HG03354 (cell line): ENCODE measurements around the gene ATXN1.
"Not testable (repeated sequence)": the region's sequence is repeated elsewhere in the genome, so short reads cannot be mapped to it uniquely, and the experiment has no call there.

Experiments used
- ATAC-seq: cut with Tn5 transposase; IDR thresholded peaks from one replicate; pipeline ENCODE4 v1.9.1; 2021; ENCODE audit warnings: mild to moderate bottlenecking; ENCODE audit not compliant: unreplicated experiment, poor library complexity, severe bottlenecking

ATXN1 gene

DNA sequence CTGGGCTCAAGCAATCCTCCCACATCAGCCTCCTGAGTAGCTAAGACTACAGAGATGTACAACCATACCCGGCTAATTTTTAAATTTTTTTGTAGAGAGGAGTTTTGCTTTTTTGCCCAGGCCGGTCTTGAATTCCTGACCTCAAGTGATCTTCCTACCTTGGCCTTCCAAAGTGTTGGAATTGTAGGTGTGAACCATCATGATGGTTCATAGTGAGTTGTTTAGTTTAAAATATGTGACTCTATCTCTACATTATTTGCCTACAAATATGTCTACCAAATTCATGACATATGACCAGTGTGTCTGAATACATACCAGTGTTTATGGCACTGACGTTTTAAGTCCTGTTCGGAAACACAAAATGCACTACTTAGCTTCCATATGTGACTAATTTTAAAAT is 367.9 kb downstream of the ATXN1 start:
- no peak for ATAC-seq

DNA sequence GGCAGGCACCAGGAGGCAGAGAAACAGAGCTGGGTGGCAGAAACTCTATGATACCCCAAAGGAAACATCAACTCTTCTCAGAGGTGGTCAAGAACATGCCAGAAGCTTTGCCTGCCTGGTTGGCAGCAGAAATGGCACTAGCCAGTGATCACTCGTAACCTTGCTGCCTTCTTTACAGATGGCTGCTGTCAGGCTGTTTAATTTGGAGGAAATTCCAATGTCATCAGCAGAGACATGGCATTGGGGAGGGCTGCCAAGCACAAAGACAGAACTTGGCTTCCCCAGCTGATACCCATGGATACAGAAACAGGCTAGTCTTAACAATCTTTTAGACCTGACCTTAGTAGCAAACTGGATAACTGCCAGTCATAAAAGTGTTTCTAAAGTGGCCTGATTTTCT is 369.2 kb downstream of the ATXN1 start:
- ATAC-seq = no peak

DNA sequence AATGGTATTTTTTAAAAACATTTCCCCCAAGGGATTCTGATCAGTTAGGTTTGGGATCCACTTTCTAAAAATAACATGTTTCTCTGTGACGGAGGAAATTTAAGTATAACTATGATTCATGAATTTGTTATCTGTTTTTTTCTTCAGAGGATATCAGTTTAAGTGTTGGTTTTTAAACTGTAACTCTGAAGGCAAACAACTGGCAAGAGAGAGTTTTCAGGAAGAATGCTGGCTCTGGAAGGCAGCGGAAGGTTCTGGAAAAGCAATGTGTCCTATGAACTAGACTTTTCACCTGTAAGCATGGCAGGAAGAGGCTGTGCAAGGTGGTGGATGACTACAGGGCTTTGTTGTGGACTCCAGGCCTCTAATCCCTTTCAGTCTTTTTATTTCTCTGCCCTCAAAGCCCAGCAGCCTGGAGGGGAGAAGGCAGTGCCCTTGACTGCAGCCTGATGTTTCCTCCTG is 369.8 kb downstream of the ATXN1 start:
- ATAC-seq = no peak

DNA sequence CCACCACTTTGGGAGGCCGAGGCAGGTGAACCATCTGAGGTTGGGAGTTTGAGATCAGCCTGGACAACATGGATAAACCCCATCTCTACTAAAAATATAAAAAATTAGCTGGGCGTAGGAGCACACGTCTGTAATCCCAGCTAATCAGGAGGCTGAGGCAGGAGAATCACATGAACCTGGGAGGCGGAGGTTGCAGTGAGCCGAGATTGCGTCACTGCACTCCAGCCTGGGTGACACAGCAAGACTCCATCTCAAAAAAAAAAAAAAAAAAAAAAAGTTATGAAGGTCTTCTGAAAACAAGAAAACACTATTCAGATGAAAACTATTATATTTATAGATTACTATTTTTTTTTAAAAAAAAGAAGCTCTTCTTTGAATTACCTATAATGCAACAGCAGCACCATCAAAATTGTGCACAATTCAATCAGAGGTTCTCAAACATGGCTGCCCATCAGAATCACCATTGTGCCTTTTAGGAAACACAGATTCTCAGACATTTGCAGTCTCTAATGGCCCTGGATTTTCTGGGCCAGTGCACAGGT is 370.3 kb downstream of the ATXN1 start:
- not testable (repeated sequence) for ATAC-seq

DNA sequence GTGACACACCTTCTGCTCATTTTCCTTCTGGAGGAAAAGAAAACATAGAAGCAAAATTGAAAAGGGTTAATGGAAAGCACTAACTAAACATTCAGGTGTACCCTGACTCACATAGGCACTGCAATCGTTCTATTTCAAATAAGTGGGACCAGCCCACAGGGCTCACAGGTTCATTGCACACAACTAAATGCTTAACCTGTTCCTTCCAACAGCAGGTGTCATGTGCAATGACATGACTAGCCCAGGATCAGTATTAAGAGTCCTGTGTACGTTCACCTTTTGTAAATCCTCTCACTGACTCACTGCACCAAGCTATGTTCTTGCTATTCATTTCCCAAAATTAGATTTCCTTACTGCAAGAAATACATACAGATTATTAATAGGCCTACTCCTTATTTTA is 371.6 kb downstream of the ATXN1 start:
- no peak for ATAC-seq

DNA sequence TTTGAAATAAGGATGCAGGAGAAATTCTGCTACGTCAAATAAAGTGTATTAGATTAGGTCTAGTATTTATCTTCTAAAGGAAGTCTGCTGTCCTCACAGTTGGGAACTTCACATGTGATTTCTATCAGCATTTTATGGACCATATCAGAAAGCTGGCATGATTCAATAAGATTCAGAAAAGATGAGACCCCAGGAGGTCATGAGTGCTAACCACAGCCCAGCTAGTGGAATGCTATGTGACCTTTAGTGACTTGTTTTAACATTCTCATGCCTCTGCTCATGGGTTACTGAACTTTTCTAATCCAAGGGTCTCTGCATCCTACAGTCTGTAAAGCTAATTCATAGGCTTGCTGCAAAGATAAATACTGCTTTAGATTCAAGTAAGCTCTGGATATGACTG is 372.8 kb downstream of the ATXN1 start:
- ATAC-seq = no peak

DNA sequence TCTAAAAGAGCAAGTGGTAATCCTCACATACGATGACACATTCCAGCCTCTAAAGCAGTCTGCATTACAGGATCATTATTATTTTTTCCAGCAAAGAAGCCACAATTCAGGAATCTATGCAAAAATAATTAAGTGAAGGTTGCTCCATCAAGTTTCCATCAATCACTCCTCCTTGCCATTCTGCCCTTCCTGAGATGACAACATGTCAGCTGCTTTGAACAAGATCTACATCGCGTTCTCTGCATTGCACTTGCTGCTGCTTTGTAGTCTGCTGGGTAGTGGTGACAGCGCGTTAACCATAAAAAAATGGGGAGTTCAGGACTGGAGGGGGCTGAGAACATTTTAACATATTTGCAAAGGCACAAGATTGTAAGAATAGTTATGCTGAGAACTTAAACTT is 375.2 kb downstream of the ATXN1 start:
- ATAC-seq = no peak

DNA sequence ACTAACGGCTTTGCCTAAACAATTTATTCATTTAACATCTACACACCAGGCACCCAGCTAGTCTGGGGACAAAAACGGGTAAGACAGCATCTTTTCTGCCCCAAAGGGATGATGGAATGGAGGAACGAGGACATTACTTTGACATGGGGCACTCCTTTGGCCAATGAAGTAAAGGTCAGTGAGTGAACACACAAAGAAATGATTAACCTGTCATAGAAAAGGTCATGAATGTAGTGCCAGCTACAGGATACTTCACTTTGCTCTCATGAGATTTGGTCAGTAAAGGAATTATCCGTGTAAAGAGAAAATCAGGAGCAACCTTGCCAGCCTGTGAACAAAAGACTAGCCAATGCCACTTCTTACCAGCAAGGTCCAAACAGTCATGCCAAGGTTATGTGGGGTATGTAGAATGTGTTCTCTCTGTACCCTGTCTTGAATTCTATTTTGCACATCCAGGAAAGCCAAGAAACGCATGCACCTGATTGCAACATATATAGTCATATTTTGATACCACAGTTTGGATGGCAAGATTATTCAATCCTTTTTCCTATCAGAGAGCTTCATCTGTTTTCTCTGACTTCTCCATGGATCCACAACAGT is 377.6 kb downstream of the ATXN1 start:
- no peak for ATAC-seq

DNA sequence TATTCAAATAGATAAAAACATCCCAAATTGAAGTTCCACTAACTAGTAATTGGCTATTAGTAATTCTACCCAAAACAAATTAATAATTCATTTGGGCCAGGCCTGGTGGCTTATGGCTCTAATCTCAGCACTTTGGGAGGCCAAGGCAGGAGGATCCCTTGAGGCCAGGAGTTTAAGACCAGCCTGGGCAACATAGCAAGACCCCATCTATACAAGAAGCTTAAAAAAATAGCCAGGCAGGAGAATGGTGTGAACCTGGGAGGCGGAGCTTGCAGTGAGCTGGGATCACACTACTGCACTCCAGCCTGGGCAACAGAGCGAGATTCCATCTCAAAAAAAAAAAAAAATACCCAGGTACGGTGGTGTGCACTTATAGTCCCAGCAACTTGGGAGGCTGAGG is 379.3 kb downstream of the ATXN1 start:
- not testable (repeated sequence) for ATAC-seq

DNA sequence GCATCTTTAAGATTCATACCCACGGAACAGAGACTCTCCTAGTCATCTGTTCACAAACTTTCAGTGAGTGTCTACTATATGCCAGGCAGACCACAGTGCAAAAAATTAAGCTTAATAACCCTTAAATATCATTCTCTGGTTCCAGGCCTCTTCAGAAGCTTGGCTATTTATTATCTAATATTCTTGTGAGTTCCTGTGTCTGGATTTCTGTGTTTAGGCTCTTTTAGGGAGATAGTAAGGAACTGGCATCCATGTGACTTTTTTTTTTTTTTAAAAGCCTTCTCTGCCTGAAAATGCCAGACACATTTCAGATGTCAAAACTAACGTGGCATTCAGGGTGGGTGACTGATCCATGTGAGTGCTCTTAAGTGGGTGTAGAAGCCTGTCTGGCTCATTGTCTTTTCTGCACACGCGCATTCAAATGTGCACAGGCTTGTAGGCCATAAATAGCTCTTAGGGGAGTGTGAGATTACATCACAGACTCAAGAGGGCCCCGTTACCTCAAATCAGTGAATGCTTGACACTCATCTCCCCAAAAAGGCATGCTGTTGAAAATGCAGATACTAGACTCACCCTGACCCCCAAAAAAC is 380.9 kb downstream of the ATXN1 start:
- no peak for ATAC-seq

DNA sequence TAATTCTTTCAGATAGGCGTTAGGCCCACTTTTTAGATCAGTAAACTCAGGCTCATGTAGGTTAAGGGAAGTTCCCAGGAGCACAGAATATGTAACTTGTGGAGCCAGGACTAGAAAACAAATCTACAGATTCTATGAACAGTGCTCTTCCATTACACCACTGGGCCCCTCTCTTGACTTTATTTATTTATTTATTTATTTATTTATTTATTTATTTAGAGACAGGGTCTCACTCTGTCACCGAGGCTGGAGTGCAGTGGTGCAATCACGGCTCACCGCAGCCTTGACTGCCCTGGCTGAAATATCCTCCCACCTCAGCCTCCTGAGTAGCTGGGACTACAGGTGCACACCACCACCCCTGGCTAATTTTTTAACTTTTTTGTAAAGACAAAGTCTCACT is 382.9 kb downstream of the ATXN1 start:
- not testable (repeated sequence) for ATAC-seq

DNA sequence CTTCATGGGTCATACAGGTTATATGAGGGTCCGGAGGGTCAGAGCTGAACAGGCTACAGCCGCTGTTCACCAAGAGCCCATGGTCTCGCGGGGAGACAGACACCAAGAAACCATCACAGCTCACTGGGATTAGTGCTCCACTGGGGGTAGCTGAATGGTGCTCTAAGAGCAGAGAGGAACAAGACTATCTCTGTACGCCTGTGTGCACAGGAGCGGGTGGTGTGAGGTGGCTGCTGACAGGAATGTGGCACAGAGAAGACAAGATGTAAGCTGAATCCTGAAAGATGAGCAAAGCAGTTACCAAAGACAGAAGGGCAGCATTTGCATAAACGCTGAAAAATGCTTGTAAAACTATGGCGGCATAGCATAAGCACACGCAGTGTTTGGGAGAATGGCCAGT is 383.8 kb downstream of the ATXN1 start:
- no peak for ATAC-seq

DNA sequence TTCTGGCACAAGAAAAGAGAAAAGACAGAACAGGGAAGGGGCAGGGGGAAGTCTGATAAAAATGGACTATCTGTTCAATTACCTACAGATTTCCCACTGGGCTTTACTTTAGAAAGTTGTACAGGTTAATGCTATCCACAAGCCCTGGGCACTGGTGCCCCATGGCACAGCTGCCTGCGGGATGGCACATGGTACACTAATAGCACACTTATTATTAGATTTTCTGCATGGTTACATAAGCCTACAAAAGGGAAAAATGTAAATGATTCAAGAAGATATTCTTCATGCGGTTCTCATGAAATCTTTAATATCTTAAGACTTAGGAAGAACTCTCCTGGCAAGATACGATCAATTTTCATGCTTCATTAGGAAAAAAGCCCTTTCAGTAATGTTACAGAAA is 385.4 kb downstream of the ATXN1 start:
- no peak for ATAC-seq

DNA sequence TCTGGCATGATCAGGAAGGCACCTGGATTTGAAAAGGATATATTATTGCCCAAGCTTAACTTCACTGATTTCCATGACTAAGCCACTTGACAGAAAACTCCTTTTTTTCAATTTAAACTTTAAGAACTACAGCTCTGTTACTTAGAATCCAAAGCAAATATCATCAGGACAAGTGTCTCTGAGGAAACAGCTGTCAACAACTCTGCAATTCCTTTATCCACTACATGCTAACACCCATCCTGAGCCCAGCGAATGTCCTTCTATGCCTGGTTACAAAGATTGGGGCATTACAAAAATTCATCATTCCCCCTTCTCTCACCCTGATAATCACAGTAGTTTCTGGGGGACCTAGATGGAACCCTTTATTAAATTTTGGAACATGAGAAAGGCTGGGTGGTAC is 386.1 kb downstream of the ATXN1 start:
- ATAC-seq = no peak

DNA sequence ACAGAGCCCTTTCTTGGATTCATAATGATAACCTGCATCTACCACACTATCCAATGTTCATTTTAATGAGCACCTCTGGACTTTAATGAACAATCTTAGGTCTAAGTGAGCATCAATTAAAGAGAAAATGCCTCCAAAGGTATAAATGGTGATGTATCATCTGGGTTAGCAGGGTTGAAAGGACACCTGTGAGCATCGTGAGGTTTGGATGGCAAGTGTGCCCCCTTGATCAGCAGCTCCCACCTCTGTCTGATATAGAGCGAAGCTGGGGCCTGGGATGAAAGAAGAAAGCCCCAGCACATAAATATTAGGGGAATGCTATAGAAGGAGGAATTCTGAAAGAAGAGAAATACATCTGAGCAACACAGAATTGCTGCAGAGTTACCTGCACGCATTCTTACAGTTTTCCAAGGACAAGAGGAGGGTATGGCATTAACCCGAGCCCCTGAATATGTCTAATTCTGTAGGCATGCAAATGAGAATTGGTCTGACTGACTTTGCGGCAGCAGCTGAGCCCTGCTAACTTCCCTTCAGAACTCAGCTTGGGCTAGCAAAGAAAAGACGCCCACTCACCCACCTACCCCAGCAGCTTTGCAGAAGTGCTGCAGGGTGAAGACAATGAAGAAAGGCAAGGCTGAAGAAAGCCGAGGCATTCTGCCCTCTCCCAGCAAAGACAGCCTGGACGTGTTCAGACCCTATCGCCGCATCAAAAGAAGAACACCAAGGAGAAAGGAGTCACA is 386.6 kb downstream of the ATXN1 start:
- ATAC-seq = no peak

DNA sequence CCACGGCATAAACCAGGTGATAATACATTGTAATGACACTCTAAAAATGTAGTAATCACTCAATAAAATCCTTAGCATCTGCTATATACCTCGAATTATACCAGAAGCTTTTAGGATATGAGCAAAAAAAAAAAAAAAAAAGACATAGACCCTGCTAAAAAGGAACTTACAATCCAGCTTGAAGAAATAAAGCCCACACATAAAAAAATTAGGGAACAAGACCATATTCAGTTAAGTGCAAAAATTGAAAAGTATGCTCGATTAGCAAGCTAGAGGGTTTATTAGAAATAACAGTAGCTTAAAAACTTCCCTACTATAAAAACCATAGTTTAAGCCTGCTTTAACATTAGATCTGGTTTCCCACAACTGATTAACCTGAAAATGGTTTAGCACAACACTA is 387.2 kb downstream of the ATXN1 start:
- no peak for ATAC-seq

DNA sequence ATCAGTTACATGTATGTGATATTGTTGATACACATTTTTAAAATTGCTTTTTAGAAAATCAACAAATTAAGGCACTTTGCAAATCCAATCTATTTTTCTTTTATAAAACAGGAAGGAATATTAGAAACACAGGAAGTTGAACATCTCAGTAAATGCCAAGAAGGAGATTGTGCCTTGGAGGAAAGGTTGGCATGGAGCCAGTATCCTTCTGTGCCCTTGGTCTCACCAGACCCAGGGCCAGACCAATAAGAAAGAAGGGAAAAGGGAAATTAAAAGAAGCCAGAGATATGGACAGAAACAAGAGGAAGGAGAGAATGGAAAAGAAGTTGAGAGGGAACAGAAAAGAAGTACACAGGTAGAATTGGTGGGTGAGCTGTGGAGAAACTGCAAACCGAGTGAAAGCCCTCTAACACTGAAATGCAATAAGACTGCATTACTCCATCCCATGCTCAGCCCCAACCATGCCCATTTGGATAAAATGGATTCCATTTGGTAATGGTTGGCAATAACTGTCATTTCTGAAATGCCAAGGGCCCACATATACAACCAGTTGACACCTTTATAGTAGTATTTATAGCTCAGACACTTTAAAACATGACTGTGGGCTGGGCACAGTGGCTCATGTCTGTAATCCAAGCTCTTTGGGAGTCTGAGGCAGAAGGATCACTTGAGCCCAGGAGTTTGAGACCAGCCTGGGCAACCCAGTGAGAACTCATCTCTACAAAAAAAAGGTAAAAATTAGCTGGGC is 389.1 kb downstream of the ATXN1 start:
- ATAC-seq = no peak

DNA sequence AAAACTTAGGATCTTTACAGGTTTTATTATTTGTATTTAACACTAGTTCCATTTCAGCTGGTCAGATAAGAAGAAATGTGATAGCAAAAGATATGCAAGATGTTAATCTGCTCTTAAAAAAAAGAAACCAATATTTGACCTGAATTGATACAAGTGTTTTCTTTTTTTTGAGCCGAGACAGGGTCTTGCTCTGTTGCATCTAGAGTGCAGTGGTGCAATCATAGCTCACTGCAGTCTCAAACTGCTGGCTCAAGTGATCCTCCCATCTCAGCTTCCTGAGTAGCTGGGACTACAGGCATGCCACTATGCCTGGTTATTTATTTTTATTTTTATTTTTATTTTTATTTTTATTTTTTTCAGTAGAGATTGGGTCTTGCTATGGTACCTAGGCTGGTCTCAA is 389.9 kb downstream of the ATXN1 start:
- ATAC-seq = no peak

DNA sequence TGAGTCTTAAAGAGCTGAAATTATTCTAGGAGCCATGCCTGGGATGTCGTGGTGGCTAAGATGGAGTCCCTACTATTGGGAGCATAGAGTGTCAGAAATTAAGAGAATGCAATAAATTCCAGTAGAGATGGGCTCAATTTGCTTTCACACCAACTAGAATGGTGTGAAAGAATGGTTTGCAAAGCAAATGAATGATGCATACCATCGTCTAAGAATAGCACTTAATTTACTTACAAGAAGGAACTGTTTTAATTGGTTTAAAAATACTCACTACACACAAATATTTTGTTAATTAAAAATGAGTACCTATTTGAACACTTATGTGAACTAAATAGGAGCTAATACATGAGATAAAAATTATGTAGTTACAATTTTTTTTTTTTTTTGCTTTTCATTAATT is 390.3 kb downstream of the ATXN1 start:
- no peak for ATAC-seq

DNA sequence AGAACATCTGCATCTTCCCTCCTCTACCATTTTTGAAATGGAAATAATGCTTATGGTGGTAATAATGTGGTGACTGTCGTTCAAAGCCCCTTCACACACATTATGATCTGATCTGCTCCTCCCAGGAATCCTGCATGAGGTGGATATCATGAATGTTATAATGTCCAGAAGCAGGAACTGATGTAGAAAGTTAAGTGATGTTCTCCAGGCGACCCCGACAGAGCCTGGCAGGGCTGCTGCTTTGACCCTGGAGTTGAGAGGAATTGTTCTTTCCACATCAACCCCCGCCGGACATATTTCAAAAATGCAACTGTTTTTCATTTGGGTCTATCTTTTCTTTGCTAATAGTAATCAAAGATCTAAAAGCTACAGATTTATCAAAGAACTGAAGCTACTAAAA is 391.3 kb downstream of the ATXN1 start:
- ATAC-seq = no peak
